OCI-LY3 (cell line): ENCODE measurements around the gene HP.
"Not testable (repeated sequence)": the region's sequence is repeated elsewhere in the genome, so short reads cannot be mapped to it uniquely, and the experiment has no call there.

Experiments used
- H2AFZ ChIP-seq: fragments of 200-600, 300-600 bp; shearing (Covaris generic); 2 replicates; pipeline ENCODE4 v1.6.0; 2014; ENCODE audit warnings: antibody characterized with exemption, low read depth, low read length
- H3K27ac ChIP-seq: fragments of 200-600, 300-600 bp; sonication (generic); 2 replicates; pipeline ENCODE4 v1.5.1; 2014; ENCODE audit warnings: mild to moderate bottlenecking, low read length, moderate library complexity, mixed read lengths
- H3K27me3 ChIP-seq: fragments of 200-600, 300-600 bp; sonication (generic); 2 replicates; pipeline ENCODE4 v1.6.1; 2014; ENCODE audit warnings: low read depth, low read length, mixed read lengths
- H3K36me3 ChIP-seq: fragments of 200-600, 300-600 bp; sonication (generic); replicated peaks from 2 replicates; pipeline ENCODE3; 2014; ENCODE audit warnings: low read depth, low read length, mixed read lengths
- H3K4me1 ChIP-seq: fragments of 300-600, 200-600 bp; sonication (generic); 2 replicates; pipeline ENCODE4 v1.6.1; 2014; ENCODE audit warnings: low read length, mixed read lengths
- H3K4me2 ChIP-seq: fragments of 200-600, 300-600 bp; sonication (generic); 2 replicates; pipeline ENCODE4 v1.6.1; 2014; ENCODE audit warnings: low read length, mixed read lengths
- H3K4me3 ChIP-seq: fragments of 300-600, 200-600 bp; sonication (generic); 2 replicates; pipeline ENCODE4 v1.5.1; 2014; ENCODE audit warnings: antibody characterized with exemption, mild to moderate bottlenecking, low read length, moderate library complexity
- H3K79me2 ChIP-seq: fragments of 300-600, 200-600 bp; shearing (Covaris generic); 2 replicates; pipeline ENCODE4 v1.6.1; 2014; ENCODE audit warnings: mild to moderate bottlenecking, low read length, mixed read lengths
- H3K9ac ChIP-seq: fragments of 300-600, 200-600 bp; shearing (Covaris generic); 2 replicates; pipeline ENCODE4 v1.6.0; 2014; ENCODE audit warnings: mild to moderate bottlenecking, low read length, moderate library complexity
- H3K9me3 ChIP-seq: fragments of 200-600, 300-600 bp; shearing (Covaris generic); 2 replicates; pipeline ENCODE4 v1.6.1; 2014; ENCODE audit warnings: low read length, mixed read lengths; ENCODE audit not compliant: insufficient read depth
- H4K20me1 ChIP-seq: fragments of 200-600, 300-600 bp; sonication (generic); 2 replicates; pipeline ENCODE4 v1.6.1; 2016; ENCODE audit warnings: low read length, mixed read lengths; ENCODE audit not compliant: insufficient read depth
- EZH2phosphoT487 ChIP-seq: fragments of 200-600 bp; shearing (Covaris generic); IDR thresholded peaks from 2 replicates; pipeline ENCODE4 v1.6.1; 2018; ENCODE audit warnings: antibody characterized with exemption, mixed run types, low read depth
- TF ChIP-seq, protein P1 (sequence below): fragments of 200-600, 300-600 bp; sonication (generic); IDR thresholded peaks from 2 replicates; pipeline ENCODE4 v1.5.1; 2014; ENCODE audit warnings: antibody characterized with exemption, low read length, low read depth

HP gene

DNA sequence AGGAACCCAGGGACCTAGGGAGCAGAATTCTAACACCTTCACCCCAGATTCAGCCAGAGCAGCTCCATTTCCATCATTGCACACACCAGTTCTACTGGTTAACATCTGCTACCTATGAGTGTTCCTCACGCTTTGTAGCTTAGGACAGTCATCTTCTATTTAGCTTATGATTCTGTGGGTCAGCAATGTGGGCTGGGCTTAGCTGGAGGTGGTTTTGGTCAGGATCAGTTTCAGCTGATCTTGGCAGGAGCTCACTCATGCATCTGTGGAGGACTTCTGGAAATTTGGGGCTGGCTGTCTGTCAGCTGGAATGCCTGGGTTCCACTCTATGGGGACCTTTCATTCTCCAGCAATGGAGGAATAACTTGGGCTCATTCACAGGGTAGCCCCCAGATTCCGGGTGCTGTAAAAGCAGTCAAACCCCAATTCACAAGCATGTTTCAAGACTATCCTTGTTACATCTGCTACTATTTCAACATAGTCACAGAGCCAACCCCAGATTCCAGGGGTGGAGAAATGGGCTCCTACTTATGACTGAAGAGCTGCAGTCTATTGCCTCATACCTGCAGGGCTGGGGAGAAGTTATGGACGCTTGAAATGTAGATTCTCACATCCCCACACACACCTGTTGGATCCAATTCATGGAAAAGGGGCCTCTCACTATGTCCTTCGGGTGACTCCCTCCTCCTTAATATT is 3.4 kb upstream of the HP start:
- H3K27ac ChIP-seq, result no peak overlapping the region
- no peaks in the 10 kb centered on the region for H3K79me2 ChIP-seq
- no peak overlapping the region for H3K4me3 ChIP-seq
- no peak overlapping the region for H3K4me2 ChIP-seq
- H3K36me3 ChIP-seq, result no peaks in the 10 kb centered on the region
- H3K9me3 ChIP-seq, result peaks cover 4% of the 10 kb centered on the region; the same call in 1 of the 2 replicates
- H2AFZ ChIP-seq, result no peak overlapping the region
- no peaks in the 10 kb centered on the region for H3K4me1 ChIP-seq
- TF ChIP-seq, protein P1, sequence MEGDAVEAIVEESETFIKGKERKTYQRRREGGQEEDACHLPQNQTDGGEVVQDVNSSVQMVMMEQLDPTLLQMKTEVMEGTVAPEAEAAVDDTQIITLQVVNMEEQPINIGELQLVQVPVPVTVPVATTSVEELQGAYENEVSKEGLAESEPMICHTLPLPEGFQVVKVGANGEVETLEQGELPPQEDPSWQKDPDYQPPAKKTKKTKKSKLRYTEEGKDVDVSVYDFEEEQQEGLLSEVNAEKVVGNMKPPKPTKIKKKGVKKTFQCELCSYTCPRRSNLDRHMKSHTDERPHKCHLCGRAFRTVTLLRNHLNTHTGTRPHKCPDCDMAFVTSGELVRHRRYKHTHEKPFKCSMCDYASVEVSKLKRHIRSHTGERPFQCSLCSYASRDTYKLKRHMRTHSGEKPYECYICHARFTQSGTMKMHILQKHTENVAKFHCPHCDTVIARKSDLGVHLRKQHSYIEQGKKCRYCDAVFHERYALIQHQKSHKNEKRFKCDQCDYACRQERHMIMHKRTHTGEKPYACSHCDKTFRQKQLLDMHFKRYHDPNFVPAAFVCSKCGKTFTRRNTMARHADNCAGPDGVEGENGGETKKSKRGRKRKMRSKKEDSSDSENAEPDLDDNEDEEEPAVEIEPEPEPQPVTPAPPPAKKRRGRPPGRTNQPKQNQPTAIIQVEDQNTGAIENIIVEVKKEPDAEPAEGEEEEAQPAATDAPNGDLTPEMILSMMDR, result no peak
- no peak for TF ChIP-seq EZH2phosphoT487
- no peaks in the 10 kb centered on the region for H4K20me1 ChIP-seq
- no peak overlapping the region for H3K9ac ChIP-seq
- H3K27me3 ChIP-seq, result no peaks in the 10 kb centered on the region

DNA sequence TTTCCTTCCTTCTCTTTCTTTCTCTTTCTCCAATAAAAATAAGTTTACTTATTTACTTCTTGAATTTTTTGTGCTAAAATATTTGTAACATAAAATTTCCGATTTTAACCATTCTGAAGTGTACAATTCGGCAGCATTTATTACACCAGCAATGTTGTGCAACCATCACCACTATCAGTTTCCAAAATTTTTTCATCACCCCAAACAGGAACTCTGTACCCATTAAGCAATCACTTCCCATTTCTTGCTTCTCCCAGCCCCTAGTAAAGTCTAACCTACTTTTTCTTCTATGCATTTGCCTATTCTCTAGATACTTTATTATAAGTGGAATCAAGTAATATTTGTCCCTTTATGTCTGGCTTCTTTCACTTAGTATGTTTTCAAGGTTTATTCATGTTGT is 2.5 kb upstream of the HP start:
- Histone ChIP-seq H3K4me3 (no peak overlapping the region), H3K4me1 (no peaks in the 10 kb centered on the region), H4K20me1 (no peaks in the 10 kb centered on the region), H2AFZ (no peak overlapping the region), H3K27ac (no peak overlapping the region), H3K9me3 (peaks cover 4% of the 10 kb centered on the region; the same call in 1 of the 2 replicates), H3K36me3 (no peaks in the 10 kb centered on the region), H3K27me3 (no peaks in the 10 kb centered on the region), H3K79me2 (no peaks in the 10 kb centered on the region), H3K9ac (no peak overlapping the region), H3K4me2 (no peak overlapping the region)
- TF ChIP-seq EZH2phosphoT487, result no peak
- TF ChIP-seq, protein P1, result no peak

GRCh38 chr16:72055911-72056310 is 1.6 kb downstream of the HP start:
- H3K27me3 ChIP-seq, result no peaks in the 10 kb centered on the region
- no peak overlapping the region for H3K27ac ChIP-seq
- no peaks in the 10 kb centered on the region for H3K9me3 ChIP-seq
- H3K4me3 ChIP-seq, result no peak overlapping the region
- TF ChIP-seq EZH2phosphoT487, result no peak
- TF ChIP-seq, protein P1, result no peak
- H2AFZ ChIP-seq, result no peak overlapping the region
- H3K4me2 ChIP-seq, result no peak overlapping the region
- no peaks in the 10 kb centered on the region for H3K4me1 ChIP-seq
- H4K20me1 ChIP-seq, result no peaks in the 10 kb centered on the region
- no peak overlapping the region for H3K9ac ChIP-seq
- H3K36me3 ChIP-seq, result no peaks in the 10 kb centered on the region
- H3K79me2 ChIP-seq, result no peaks in the 10 kb centered on the region

DNA sequence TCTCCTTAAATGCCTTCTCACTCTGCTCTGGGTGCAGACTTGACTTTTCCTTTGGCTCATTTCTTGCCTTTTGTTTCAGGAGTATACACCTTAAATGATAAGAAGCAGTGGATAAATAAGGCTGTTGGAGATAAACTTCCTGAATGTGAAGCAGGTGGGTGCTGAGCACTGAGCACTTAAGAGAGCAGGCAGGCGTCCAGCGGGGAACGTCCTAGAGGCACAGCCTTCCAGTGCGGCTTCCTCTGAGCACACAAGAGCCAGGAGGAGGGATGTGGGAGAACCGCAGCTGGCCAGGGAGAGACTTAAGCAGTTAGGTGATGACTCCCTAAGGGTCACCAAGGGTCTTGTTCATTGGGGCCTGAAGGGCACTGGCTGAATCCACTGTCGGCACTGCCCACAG is 3.0 kb downstream of the HP start:
- not testable (repeated sequence) for H3K79me2 ChIP-seq, H3K27ac ChIP-seq, H3K9me3 ChIP-seq, H3K4me3 ChIP-seq, H3K36me3 ChIP-seq, H3K4me1 ChIP-seq, H2AFZ ChIP-seq, H4K20me1 ChIP-seq, H3K9ac ChIP-seq, H3K4me2 ChIP-seq, H3K27me3 ChIP-seq

GRCh38 chr16:72059060-72059459 is 4.8 kb downstream of the HP start:
- H3K79me2 ChIP-seq, H2AFZ ChIP-seq, H3K27me3 ChIP-seq, H3K9ac ChIP-seq, H3K36me3 ChIP-seq, H4K20me1 ChIP-seq, H3K4me1 ChIP-seq, H3K27ac ChIP-seq, H3K4me3 ChIP-seq, H3K4me2 ChIP-seq, H3K9me3 ChIP-seq: not testable (repeated sequence)
